Ishikawa (cell line): ENCODE measurements around the gene MTCH2.

ENCODE experiments used
- CEBPB ChIP-seq: IDR thresholded peaks from 2 replicates; pipeline ENCODE4 v1.6.1; 2012
- CREB1 ChIP-seq: IDR thresholded peaks from 2 replicates; pipeline ENCODE4 v1.6.1; 2012; ENCODE audit warnings: low read depth
- EGR1 ChIP-seq: IDR thresholded peaks from 2 replicates; pipeline ENCODE4 v1.6.1; 2012
- EP300 ChIP-seq: IDR thresholded peaks from 2 replicates; pipeline ENCODE4 v1.6.1; 2012; ENCODE audit warnings: borderline replicate concordance
- FOXM1 ChIP-seq: IDR thresholded peaks from 2 replicates; pipeline ENCODE4 v1.6.1; 2012; ENCODE audit warnings: low read depth, borderline replicate concordance
- MAX ChIP-seq: IDR thresholded peaks from 2 replicates; pipeline ENCODE4 v1.6.1; 2012
- NFIC ChIP-seq: IDR thresholded peaks from 2 replicates; pipeline ENCODE4 v1.6.1; 2012
- TAF1 ChIP-seq: IDR thresholded peaks from 2 replicates; pipeline ENCODE4 v1.6.1; 2012; ENCODE audit warnings: low read depth, mild to moderate bottlenecking
- USF1 ChIP-seq: IDR thresholded peaks from 2 replicates; pipeline ENCODE4 v1.6.1; 2012
- YY1 ChIP-seq: IDR thresholded peaks from 2 replicates; pipeline ENCODE4 v1.6.1; 2012; ENCODE audit warnings: low read depth
- ZBTB7A ChIP-seq: IDR thresholded peaks from 2 replicates; pipeline ENCODE4 v1.6.1; 2012; ENCODE audit warnings: low read depth
- TF ChIP-seq, protein P1 (sequence below): IDR thresholded peaks from 2 replicates; pipeline ENCODE4 v1.6.1; 2012; ENCODE audit warnings: low read depth, mild to moderate bottlenecking

- TF ChIP-seq, protein P1, sequence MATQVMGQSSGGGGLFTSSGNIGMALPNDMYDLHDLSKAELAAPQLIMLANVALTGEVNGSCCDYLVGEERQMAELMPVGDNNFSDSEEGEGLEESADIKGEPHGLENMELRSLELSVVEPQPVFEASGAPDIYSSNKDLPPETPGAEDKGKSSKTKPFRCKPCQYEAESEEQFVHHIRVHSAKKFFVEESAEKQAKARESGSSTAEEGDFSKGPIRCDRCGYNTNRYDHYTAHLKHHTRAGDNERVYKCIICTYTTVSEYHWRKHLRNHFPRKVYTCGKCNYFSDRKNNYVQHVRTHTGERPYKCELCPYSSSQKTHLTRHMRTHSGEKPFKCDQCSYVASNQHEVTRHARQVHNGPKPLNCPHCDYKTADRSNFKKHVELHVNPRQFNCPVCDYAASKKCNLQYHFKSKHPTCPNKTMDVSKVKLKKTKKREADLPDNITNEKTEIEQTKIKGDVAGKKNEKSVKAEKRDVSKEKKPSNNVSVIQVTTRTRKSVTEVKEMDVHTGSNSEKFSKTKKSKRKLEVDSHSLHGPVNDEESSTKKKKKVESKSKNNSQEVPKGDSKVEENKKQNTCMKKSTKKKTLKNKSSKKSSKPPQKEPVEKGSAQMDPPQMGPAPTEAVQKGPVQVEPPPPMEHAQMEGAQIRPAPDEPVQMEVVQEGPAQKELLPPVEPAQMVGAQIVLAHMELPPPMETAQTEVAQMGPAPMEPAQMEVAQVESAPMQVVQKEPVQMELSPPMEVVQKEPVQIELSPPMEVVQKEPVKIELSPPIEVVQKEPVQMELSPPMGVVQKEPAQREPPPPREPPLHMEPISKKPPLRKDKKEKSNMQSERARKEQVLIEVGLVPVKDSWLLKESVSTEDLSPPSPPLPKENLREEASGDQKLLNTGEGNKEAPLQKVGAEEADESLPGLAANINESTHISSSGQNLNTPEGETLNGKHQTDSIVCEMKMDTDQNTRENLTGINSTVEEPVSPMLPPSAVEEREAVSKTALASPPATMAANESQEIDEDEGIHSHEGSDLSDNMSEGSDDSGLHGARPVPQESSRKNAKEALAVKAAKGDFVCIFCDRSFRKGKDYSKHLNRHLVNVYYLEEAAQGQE = no peak
- TF ChIP-seq EP300 (no peak), EGR1 (no peak), TAF1 (no peak), CREB1 (no peak), MAX (no peak), NFIC (no peak), CEBPB (no peak), FOXM1 (no peak), ZBTB7A (no peak), YY1 (no peak), USF1 (no peak)
Measured at GRCh38 chr11:47571895-47572294, 70.5 kb downstream of the MTCH2 start.
